HG02798 (cell line): ENCODE data around the gene IRF5.

ENCODE experiments used
- ATAC-seq: cut with Tn5 transposase; IDR thresholded peaks from one replicate; pipeline ENCODE4 v1.9.1; 2021; ENCODE audit warnings: mild to moderate bottlenecking; ENCODE audit not compliant: unreplicated experiment, poor library complexity

IRF5 gene, protein sequence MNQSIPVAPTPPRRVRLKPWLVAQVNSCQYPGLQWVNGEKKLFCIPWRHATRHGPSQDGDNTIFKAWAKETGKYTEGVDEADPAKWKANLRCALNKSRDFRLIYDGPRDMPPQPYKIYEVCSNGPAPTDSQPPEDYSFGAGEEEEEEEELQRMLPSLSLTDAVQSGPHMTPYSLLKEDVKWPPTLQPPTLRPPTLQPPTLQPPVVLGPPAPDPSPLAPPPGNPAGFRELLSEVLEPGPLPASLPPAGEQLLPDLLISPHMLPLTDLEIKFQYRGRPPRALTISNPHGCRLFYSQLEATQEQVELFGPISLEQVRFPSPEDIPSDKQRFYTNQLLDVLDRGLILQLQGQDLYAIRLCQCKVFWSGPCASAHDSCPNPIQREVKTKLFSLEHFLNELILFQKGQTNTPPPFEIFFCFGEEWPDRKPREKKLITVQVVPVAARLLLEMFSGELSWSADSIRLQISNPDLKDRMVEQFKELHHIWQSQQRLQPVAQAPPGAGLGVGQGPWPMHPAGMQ

DNA sequence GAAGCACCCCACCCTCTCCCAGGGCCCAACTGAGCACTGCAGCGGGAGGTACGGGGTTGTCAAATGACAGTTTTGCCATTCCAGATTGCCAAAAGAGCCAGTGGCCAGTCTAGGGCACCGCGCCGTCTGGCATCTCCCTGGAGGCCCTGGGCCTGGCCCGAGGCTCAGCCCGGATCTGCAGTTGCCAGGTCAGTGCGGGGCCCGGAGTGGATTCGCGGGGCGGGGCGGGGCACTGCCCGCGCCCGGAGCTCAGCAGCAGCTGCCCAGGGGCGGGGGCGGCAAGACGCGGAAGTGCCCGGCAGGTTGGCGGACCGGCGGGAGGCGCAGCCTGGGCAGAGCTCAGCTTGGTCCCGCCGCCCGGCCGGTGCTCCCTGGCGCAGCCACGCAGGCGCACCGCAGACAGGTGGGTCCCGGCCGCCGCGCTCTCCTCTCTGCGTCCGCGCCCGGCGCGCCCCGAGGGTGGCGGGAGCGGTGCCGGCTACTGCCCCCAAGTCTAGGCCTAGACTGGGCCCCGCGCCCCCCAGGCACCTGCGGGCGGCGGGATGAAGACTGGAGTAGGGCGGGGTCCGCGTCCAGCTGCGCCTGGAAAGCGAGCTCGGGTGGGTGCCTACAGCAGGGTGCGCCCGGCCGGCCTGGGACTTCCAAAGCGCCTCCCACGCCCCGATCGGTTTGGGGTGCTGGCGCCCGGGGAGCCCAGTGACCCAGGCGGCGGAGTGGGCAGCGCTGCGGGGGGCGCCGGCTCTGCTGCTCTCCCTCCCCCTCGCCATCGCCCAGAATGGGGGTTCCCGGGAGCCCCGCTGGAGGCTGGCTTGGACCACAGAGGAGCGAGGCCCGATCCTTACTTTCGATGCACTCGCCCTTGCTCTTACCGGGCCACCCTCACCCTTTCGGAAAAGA is at the start of gene IRF5:
Gene IRF5 (plus strand): TSS at position 281 of the 897 bp plus-strand sequence. CDS start 4,155 bp downstream, outside the sequence.
- no peak for ATAC-seq

DNA sequence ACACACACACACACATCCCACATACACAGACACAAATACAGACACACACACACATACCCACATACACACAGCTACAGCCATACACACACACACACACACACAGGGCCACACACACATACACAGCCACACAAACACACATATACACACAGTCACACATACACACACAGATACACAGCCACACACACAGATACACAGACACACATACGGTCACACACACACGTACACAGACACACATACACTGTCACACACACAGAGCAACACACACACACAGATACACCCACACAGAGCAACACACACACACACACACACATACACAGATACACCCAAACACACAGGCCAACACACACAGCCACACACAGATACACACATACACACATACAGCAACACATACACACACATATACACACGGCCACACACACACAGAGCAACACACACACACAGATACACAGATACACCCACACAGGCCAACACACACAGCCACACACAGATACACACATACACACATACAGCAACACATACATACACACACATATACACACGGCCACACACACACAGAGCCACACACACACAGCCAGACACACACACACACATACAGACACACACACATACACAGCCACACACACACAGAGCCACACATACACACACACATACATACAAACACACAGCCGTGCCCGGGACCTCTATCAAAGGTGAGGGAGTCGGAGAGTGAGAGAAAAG is 49.5 kb upstream of the IRF5 start:
- ATAC-seq: no peak

DNA sequence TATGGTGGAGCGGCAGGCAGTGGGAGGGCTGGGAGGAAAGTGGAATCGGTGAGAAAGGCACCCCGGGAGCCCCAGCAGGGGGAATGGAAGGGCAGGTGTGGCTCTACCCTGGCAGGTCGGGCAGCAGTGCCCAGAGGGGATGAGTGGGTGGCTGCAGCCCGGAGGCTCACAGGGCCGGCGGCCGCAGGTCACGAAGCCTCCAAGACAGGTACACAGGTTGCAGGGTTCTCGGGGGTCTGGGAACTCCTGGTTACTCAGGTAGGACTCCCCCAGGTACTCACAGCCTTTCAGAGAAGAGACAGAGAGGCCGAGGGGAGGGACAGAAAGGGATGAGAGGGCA is 49.0 kb upstream of the IRF5 start:
- ATAC-seq: no peak

DNA sequence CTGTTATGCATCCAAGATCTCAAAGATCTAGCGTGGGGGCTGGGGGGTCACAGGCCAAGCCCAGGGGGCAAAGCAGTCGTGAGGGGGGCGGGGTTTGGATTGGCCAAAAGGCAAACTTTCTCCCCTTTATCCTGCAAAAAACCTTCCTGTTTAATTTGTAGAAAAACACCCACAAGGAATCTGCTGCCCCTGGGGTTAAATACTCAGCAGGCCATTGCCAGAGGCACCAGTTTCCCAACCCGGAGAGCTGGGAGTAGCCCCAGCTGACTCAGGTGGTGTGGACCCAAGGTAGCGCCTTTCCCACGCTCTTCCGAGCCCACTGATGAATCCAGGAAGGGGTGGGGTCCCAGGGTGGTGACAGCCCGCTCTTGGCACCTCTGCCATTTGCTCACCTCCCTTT is 48.6 kb upstream of the IRF5 start:
- no peak for ATAC-seq

DNA sequence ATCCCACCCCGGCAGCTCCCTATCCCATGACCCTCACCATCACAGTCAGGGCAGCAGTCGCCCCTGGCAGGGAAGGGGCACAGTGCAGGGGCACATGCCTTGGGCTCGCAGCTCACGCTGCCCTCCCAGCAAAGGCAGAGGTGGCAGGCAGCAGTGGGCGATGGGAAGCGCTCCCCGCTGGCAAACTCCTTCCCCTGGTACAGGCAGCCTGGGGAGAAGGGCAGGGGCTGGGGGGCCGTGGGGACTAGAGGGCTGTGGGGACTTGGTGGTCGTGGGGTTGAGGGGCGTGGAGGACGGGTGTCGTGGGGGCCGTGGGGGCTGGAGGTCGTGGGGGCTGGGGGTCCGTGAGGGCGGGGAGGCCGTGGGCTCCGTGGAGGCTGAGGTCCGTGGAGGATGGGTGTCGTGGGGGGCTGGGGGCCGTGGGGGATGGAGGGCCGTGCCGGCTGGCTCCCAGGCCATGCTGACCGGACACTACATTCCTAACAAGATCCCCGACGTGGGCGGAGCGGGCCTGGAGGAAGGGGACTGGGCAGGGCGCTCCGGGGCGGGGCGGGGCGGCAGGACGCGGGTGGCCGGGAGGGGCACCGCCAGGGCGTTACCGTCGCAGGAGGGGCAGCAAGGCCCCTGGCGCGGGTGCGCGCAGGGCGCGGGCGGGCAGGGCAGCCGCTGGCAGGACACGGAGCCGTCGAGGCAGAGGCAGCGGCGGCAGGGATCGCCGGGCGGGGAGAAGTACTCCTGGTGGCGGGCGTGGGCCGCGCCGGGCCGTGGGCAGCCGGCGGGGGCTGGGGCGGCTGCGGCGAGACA is 47.2 kb upstream of the IRF5 start:
- no peak for ATAC-seq

DNA sequence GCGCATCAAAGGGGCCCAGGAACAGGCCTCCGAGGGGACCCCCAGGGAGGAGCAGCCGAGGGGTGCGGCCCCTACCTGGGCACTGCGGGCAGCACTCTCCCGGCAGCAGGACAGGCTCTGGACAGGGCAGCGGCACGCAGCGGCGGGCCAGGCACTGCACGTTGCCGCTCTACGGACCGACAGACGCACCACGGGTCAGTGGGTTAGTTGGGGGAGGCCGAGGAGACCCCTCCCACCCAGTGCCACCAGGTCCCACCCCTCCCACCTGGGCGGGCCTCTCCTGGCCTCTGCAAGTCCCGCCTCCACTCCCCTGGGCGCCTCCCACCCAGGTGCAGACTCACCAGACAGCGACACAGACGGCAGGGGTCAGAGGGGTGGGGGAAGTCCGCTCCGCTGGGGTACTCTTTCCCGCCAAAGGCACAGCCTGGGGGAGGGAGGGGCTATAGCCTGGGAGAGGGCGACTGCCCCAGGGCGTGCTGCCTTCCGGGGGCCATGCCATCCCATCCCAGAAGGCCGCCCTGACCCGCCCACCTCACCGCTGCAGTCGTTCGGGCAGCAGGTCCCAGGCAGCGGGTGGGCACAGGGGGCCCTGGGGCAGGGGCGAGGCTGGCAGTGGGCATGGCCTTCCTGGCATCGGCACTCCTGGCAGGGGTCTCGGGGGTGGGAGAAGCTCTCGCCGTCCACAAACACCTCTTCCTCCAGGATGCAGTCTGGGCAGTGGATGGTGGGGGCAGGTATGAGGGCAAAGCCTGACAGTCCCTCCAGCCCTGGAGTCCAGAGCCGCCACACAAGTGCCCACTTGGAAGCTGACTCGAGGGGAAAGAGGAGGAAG is 46.4 kb upstream of the IRF5 start:
- no peak for ATAC-seq

DNA sequence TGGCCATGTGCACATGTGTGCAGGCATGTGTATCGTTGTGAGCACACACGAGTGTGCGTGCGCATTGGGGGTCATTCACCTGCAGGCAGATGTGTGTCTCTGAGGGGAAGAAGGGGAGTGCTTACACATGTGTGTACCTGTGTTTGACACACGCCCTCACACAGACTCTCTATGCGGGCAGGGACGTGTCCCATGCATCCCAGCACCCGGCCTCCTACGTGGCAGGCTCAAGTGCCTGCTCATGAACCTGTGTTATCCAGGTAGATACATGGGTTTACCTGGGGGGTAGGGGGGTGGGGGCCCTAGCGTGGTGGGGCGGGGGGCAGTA is 45.8 kb upstream of the IRF5 start:
- ATAC-seq: no peak

DNA sequence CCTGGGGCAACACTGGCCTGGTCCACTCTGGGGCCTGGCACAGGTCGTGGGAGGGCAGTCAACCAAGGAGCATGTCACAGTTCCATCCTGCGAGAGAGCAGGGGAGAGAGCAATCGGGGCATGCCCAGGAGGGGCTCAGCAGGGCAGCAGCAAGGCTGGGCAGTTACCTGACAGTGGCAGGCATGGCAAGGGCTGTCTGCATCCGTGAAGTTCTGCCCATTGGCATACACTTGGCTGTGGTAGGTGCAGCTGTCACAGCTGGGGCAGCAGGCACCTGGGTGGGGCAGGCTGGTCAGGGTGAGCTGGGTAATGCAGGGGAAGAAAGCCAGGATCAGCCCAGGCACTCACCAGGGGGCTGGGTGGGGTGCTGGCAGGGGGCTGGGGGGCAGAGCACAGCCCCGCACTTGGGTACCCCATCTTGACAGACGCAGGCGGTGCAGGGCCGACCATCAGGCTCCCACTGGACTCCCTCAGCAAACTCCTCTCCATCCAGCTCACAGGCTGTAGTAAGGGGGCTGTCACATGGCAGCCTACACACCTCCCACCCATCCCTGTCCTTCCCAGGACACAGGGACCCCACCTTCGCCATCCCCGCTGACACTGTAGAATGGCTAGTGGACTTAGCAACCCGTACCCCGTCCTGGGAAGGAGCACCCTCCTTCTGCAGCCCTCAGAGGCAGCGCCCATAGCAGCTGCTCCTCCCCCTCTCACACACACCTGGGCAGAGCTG is 45.0 kb upstream of the IRF5 start:
- ATAC-seq: no peak

DNA sequence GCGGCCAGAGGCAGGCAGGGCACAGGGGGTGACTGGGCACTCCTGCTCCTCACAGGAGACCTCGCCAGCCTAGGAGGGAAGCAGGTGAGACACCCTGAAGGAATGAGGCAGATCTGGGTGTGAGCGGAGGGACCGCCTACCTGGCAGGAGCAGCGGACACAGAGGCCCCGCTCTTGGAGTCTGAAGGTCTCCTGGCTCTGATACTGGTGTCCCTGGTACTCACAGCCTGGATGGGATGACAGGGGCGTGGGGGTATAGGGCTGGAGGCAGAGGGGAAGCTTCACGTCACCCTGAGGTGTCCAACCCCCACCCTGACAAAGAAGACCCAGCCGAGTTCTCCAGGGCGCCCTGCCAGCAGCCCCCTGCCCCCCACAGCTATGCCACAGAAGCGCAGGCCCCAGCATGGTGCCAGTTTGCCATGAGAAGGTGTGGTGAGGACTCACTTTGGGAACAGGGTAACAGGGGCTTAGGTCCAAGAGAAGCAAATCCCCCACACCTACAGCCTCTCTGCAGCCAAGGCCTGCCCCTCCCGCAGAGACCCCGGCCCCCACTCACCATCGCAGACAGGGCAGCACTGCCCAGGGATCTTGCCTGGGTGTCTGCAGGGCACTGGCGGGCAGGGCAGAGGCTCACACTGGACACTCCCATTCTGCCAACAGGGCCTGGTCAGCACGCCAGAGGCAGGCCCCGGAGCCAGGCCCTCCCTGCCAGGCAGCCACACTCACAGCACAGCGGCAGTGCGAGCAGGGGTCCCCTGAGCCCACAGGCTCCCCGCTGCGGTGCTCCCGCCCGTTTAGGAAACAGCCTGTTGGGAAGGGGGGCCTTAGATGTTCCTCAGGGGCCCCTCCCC is 44.3 kb upstream of the IRF5 start:
- ATAC-seq: no peak

DNA sequence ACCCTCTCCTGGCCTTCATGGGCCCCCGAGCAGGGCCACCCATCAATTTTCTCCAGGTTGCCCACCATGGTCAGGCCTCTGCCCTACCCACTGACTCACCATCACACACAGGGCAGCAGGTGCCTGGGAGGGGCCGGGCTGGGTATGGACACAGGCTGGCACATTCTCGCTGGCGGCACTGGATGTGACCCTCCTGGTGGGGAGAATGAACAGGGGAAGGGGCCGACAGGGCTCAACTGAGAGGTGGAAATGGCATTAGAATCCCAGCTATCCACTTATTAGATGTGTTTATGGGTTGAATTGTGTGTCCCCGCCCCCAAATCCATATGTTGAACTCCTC is 43.7 kb upstream of the IRF5 start:
- no peak for ATAC-seq

DNA sequence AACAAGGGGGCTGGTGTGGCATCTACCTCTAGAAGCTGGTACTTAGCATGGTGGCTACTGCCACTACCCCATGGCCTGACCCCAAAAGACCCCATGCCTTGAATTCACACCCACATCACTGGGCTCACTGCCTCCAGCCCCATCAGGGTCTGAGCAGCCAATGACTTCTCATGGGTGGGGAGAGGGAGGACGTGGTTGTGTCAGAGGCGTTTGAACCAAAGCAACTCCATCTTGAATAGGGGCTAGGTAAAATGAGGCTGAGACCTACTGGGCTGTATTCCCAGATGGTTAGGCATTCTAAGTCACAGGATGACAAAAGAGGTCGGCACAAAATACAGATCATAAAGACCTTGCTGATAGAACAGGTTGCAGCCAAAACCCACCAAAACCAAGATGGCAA is 42.4 kb upstream of the IRF5 start:
- ATAC-seq: no peak

DNA sequence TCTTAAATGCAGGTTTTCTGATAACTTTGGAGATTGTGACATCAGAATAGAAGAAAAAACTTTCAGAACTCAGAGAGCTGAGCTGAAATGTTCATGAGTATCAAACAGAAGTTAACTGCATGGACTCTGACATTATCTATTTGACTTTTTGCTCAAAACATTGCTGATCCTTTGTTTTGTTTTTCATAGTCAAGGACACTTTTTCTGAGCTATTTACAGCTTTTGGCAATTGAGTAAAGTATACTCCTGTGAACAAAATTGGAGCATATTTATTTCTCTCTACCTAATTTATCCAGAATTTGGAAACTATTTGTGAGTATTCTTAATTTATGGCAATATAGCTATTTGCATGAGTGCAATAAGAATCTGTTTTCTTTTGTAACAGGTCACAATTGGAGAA is 38.3 kb upstream of the IRF5 start:
- no peak for ATAC-seq

DNA sequence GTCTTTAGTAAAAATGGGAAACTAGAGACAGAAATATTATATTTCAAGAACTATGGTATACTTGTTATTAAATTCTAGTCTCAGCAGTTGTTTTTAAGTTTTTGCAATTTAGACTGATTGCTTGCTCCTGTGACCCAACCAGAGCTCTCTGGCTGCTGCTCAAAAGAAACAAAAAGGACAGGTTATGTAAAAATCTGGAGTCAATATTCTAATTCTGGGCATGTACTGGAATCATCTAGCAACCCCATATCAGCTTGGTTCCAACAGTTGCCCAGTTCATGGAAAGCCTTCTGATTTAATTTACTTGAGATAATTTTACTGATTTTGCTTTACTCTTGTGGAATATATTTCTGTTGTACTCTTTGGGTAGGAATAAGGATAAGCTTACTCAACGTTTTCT is 37.5 kb upstream of the IRF5 start:
- no peak for ATAC-seq

DNA sequence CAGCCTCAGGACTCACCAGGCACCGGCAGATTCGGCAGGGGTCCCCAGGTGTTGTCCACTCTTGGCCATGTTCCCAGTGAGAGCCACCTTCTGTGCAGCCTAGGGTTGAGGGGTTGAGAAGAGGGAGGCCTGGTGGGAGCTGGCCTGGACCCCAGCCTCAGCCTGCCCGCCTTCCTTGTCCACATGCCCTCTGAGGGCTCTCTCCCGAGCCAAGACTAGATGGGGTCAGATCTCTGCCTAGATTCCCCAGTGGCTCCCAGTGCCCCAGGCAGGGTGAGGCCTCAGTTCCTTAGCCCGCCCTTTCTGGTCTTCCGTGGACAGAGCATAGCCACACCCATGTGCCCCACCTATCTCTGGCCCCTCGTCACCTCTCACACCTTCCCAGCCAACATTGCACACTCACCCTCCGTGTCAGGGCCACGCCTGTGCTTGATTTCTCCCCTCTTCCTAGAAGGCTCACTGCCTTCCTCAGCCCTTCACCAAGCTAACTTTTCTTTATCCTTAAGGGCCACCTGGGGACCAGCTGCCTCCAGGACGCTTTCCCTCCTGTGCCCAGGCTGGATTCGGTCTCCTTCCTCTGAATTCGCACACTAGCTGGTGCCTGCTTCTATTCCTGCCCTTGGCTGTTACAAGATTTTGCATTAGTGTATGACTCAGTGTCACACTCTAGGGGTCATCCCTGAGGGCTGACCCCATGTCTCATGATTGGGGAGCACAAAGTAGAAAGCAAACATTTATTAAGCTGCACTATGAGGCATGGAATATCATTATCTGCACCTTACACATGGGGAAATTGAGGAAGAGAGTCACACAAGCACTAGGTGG is 34.8 kb upstream of the IRF5 start:
- ATAC-seq: no peak

DNA sequence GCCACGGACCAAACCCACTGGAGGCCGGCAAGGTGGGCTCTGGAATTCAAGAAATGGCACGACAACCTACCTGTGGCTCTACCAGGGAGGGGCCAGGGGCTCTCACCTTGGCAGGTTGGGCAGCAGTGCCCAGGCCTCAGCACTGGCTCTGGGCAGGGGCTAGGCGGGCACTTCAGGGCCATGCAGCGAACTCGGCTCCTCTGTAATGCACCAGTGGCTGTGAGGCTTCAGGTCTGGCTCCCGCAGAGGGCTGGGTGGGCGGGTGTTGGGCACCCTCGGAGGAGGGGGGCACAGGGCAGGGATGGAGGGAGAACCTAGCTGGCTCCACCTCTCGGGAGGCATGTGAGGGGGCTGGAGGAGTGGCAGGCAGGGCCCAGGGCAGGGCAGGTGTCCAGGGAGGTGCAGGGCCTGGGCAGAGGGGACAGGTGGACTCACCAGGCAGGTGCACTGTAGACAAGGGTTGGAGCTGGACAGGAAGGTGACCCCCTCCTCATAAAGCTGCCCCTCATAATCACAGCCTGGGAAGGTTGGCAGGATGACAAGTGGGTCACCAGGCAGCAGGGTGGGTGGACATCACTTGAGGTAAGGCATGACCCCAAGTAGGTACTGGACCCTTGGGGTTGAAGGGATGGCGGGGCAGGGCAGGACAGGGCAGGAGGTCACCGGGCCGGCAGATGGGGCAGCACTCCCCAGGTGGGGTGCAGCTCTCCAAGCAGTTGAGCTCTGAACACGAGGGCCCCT is 33.9 kb upstream of the IRF5 start:
- no peak for ATAC-seq
